CD14-positive monocyte (primary cell): Measurements from ENCODE around the gene ZNF225. TPM values are rescaled to one million over a fixed set of nuclear protein-coding genes. Genes with fewer than 3 reads are reported as not detected.
"Not testable (repeated sequence)": the region's sequence is repeated elsewhere in the genome, so short reads cannot be mapped to it uniquely, and the experiment has no call there.

Experiments
- DNase-seq, 3 donors: peaks; one replicate each; pipeline ENCODE4 v3.0.0-alpha.2; 2011 to 2022
- H2AFZ ChIP-seq: 2 replicates; pipeline ENCODE4 v1.6.0; 2012; ENCODE audit warnings: mild to moderate bottlenecking, low read depth, low read length, inconsistent platforms; ENCODE audit not compliant: insufficient read depth, poor library complexity, severe bottlenecking
- H3K27ac ChIP-seq, 2 donors: 1 replicate in 1 of 2; 2 replicates in 1 of 2; pipeline ENCODE4 v1.5.1; 2012 to 2013; ENCODE audit warnings: low read length in 2 of 2, control low read depth in 1 of 2, inconsistent platforms in 1 of 2, low read depth in 1 of 2, mild to moderate bottlenecking in 1 of 2
- H3K27me3 ChIP-seq, 2 donors: one replicate each; pipeline versions ENCODE4 v1.6.0 to v1.6.1; 2011 to 2013; ENCODE audit warnings: low read length in 2 of 2; ENCODE audit not compliant: control insufficient read depth in 2 of 2, insufficient read depth in 2 of 2
- H3K36me3 ChIP-seq, 2 donors: replicated peaks in 1 of 2; 1 replicate in 1 of 2; 2 replicates in 1 of 2; pipeline versions ENCODE4 v1.5.1 to v1.6.1; 2012 to 2013; ENCODE audit warnings: low read length in 2 of 2, control low read depth in 1 of 2, inconsistent platforms in 1 of 2, mild to moderate bottlenecking in 1 of 2; ENCODE audit not compliant: insufficient read depth in 2 of 2, control insufficient read depth in 1 of 2
- H3K4me1 ChIP-seq, 2 donors: 1 replicate in 1 of 2; 2 replicates in 1 of 2; pipeline versions ENCODE4 v1.5.1 to v1.6.1; 2012 to 2013; ENCODE audit warnings: low read length in 2 of 2, control low read depth in 1 of 2, inconsistent platforms in 1 of 2, mild to moderate bottlenecking in 1 of 2, moderate library complexity in 1 of 2; ENCODE audit not compliant: insufficient read depth in 2 of 2, control insufficient read depth in 1 of 2
- H3K4me2 ChIP-seq: replicated peaks from 2 replicates; pipeline ENCODE3; 2012; ENCODE audit warnings: low read length, moderate library complexity, mild to moderate bottlenecking; ENCODE audit not compliant: poor library complexity, severe bottlenecking; ENCODE audit errors: extremely low read depth
- H3K4me3 ChIP-seq, 3 experiments: fragments of 200-600 bp in 1 of 3; sonication (generic) in 1 of 3; replicated peaks in 1 of 3; 1 replicate in 2 of 3; 2 replicates in 1 of 3; pipeline ENCODE4 v1.5.1; 2011 to 2013; ENCODE audit warnings: low read length in 3 of 3, mild to moderate bottlenecking in 3 of 3, control low read depth in 2 of 3, low read depth in 2 of 3, inconsistent platforms in 1 of 3, moderate library complexity in 1 of 3
- H3K79me2 ChIP-seq: 2 replicates; pipeline ENCODE4 v1.6.0; 2012; ENCODE audit warnings: mild to moderate bottlenecking, control low read depth, inconsistent platforms, low read length, moderate library complexity; ENCODE audit not compliant: insufficient read depth
- H3K9ac ChIP-seq: 2 replicates; pipeline ENCODE4 v1.6.0; 2017; ENCODE audit warnings: low read length, mild to moderate bottlenecking; ENCODE audit not compliant: insufficient read depth, poor library complexity, severe bottlenecking
- H3K9me3 ChIP-seq, 2 donors: replicated peaks in 1 of 2; 1 replicate in 1 of 2; 2 replicates in 1 of 2; pipeline versions ENCODE4 v1.5.1 to v1.6.1; 2012 to 2013; ENCODE audit warnings: low read length in 2 of 2, control low read depth in 1 of 2; ENCODE audit not compliant: control insufficient read depth in 1 of 2, insufficient read depth in 1 of 2
- H4K20me1 ChIP-seq: 2 replicates; pipeline ENCODE4 v1.6.0; 2012; ENCODE audit warnings: mild to moderate bottlenecking, low read length, control low read depth, moderate library complexity; ENCODE audit not compliant: insufficient read depth
- H3K27ac Mint-ChIP-seq, 7 donors: one replicate each; pipeline ENCODE4 v1.8.0; 2020; ENCODE audit warnings: mild to moderate bottlenecking in 7 of 7, mixed read lengths in 7 of 7, moderate library complexity in 6 of 7, inconsistent platforms in 2 of 7
- H3K27me3 Mint-ChIP-seq, 3 donors: one replicate each; pipeline ENCODE4 v1.8.0; 2021 to 2022; ENCODE audit warnings: low read depth in 3 of 3, mild to moderate bottlenecking in 3 of 3, mixed read lengths in 3 of 3, moderate library complexity in 3 of 3, inconsistent platforms in 1 of 3
- H3K36me3 Mint-ChIP-seq, 2 donors: one replicate each; pipeline ENCODE4 v1.8.0; 2020; ENCODE audit warnings: mixed read lengths in 2 of 2, inconsistent platforms in 1 of 2, mild to moderate bottlenecking in 1 of 2
- H3K4me1 Mint-ChIP-seq: one replicate; pipeline ENCODE4 v1.8.0; 2020; ENCODE audit warnings: mild to moderate bottlenecking, mixed read lengths
- H3K4me3 Mint-ChIP-seq, 2 donors: one replicate each; pipeline ENCODE4 v1.8.0; 2020; ENCODE audit warnings: mild to moderate bottlenecking in 2 of 2, mixed read lengths in 2 of 2, moderate library complexity in 1 of 2
- H3K9me3 Mint-ChIP-seq, 7 donors: one replicate each; pipeline ENCODE4 v1.8.0; 2020 to 2022; ENCODE audit warnings: mixed read lengths in 7 of 7, mild to moderate bottlenecking in 6 of 7, moderate library complexity in 6 of 7, inconsistent platforms in 2 of 7
- WGBS: methylation state at CpG from one replicate; pipeline ENCODE4 v1.1.5; 2013; ENCODE audit warnings: missing lambda C conversion rate; ENCODE audit not compliant: insufficient coverage; 5-methylcytosine and 5-hydroxymethylcytosine counted together
- intact Hi-C, 2 donors: fragments of 100-400 bp; cut with micrococcal nuclease; formaldehyde crosslinking; loops; one replicate each; pipeline versions ENCODE4 v1.15.0 to v1.15.1; 2023
- polyA plus RNA-seq, 3 donors: library from polyadenylated mRNA; depleted of rRNA in 1 of 3; unstranded in 2 of 3; stranded (reverse) in 1 of 3; fragments of 300-500 nt in 2 of 3; fragments of >200 nt in 1 of 3; fragmentation: Illumina TruSeq in 2 of 3; gene quantifications; 1 replicate in 2 of 3; 2 replicates in 1 of 3; pipeline ENCODE4 v1.2.3, GENCODE V29; 2012 to 2021
- TF ChIP-seq, protein P1 (sequence below): fragments of 200-600 bp; IDR thresholded peaks from one replicate; pipeline ENCODE4 v1.8.0; 2022; ENCODE audit warnings: antibody characterized with exemption, mild to moderate bottlenecking

ZNF225 gene
- polyA plus RNA-seq, 3 donors, result 0.86 to 1.1 (median 0.93) TPM

DNA sequence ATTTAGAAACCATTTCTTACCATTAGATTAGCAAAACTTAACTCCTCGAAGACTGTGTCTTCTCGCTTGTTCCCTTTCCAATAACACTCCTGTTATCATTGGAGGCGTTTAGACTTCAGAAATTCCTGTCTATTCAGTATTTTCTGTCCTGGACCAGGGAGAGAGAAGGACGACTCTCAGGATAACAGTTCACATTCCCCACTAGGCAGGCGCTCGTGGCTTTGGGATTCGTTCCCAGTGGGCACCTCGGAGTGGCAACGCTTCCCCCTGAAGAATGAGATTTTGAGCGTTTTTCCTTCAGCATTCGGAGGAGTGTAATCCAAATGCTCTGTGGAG lies 429 bp upstream of the ZNF225 start:
- H3K36me3 Mint-ChIP-seq, result peaks cover 19 to 22% of the 10 kb centered on the region in 2 donors
- H3K4me3 ChIP-seq, result peak overlapping the region; percentile 92 to 94 (median 94)
- peaks cover 23% of the 10 kb centered on the region for H3K4me1 Mint-ChIP-seq
- H3K27me3 ChIP-seq, result no peaks in the 10 kb centered on the region
- peaks cover 23 to 39% (median 37%) of the 10 kb centered on the region in 7 donors for H3K9me3 Mint-ChIP-seq
- H3K4me3 Mint-ChIP-seq, result peak overlapping the region; percentile 98 to 100
- peaks cover 10 to 25% of the 10 kb centered on the region in 2 donors for H3K36me3 ChIP-seq
- no peak overlapping the region for H3K27ac ChIP-seq
- H3K27me3 Mint-ChIP-seq, result no peaks in the 10 kb centered on the region
- intact Hi-C loops, result loop anchor here (2.0 to 10.0 kb wide), 6 partner anchors 18 to 178 kb away; partner anchors contain the start of genes ZNF224 (in 2 of the 2), ZNF230 (in 1 of the 2), ZNF234 (in 1 of the 2) and ZNF45 (in 1 of the 2)
- H3K79me2 ChIP-seq, result peaks cover 7% of the 10 kb centered on the region
- H3K4me2 ChIP-seq, result peak overlapping the region; percentile 96
- H2AFZ ChIP-seq, result peak overlapping the region; percentile 95
- 0% methylated on average over 5 of the region's 11 CpGs for WGBS
- peaks cover 23 to 43% of the 10 kb centered on the region in 2 donors for H3K9me3 ChIP-seq
- peak overlapping the region in 2 of 7 donors; percentile 54 to 89 for H3K27ac Mint-ChIP-seq
- no peak for DNase-seq
- no peaks in the 10 kb centered on the region for H4K20me1 ChIP-seq
- no peak overlapping the region for H3K9ac ChIP-seq
- TF ChIP-seq, protein P1, sequence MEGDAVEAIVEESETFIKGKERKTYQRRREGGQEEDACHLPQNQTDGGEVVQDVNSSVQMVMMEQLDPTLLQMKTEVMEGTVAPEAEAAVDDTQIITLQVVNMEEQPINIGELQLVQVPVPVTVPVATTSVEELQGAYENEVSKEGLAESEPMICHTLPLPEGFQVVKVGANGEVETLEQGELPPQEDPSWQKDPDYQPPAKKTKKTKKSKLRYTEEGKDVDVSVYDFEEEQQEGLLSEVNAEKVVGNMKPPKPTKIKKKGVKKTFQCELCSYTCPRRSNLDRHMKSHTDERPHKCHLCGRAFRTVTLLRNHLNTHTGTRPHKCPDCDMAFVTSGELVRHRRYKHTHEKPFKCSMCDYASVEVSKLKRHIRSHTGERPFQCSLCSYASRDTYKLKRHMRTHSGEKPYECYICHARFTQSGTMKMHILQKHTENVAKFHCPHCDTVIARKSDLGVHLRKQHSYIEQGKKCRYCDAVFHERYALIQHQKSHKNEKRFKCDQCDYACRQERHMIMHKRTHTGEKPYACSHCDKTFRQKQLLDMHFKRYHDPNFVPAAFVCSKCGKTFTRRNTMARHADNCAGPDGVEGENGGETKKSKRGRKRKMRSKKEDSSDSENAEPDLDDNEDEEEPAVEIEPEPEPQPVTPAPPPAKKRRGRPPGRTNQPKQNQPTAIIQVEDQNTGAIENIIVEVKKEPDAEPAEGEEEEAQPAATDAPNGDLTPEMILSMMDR, result no peak
- peaks cover 17 to 27% of the 10 kb centered on the region in 2 donors for H3K4me1 ChIP-seq

- DNase-seq, result peak in 2 of 3 donors; percentile 3 to 6
- peaks cover 23 to 41% (median 33%) of the 10 kb centered on the region in 7 donors for H3K9me3 Mint-ChIP-seq
- peaks cover 17 to 30% of the 10 kb centered on the region in 2 donors for H3K36me3 ChIP-seq
Measured at GRCh38 chr19:44113784-44114390, 688 bp downstream of the ZNF225 start.

DNA sequence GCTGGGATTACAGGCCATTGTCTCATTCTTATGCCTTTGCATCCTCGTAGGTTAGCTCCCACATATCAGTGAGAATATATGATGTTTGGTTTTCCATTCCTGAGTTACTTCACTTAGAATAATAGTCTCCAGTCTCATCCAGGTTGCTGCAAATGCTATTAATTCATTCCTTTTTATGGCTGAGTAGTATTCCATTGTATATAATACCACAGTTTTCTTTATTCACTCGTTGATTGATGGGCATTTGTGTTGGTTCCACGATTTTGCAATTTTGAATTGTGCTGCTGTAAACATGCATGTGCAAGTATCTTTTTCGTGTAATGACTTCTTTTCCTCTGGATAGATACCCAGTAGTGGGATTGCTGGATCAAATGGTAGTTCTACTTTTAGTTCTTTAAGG lies 8.0 kb downstream of the ZNF225 start:
- H3K27me3 ChIP-seq, H3K27ac ChIP-seq, H3K4me3 Mint-ChIP-seq, DNase-seq, H3K4me3 ChIP-seq, H4K20me1 ChIP-seq, H3K4me2 ChIP-seq, H3K9ac ChIP-seq, H3K4me1 Mint-ChIP-seq, H3K27me3 Mint-ChIP-seq, H3K4me1 ChIP-seq, H2AFZ ChIP-seq, H3K27ac Mint-ChIP-seq, H3K79me2 ChIP-seq, intact Hi-C loops: not testable (repeated sequence)
- Histone ChIP-seq H3K36me3 (peaks cover 53 to 95% of the 10 kb centered on the region in 2 donors), H3K9me3 (peaks cover 10 to 43% of the 10 kb centered on the region in 2 donors)
- WGBS, result no CpG with 5 or more reads among the region's 4 CpGs
- peaks cover 34 to 69% (median 63%) of the 10 kb centered on the region in 7 donors for H3K9me3 Mint-ChIP-seq
- peaks cover 88 to 94% of the 10 kb centered on the region in 2 donors for H3K36me3 Mint-ChIP-seq

More at GRCh38 chr19:44113784-44114390, 688 bp downstream of the ZNF225 start:
- Mint-ChIP-seq H3K36me3 (peaks cover 28% of the 10 kb centered on the region in 2 donors), H3K4me3 (peak overlapping the region; percentile 98 to 100), H3K4me1 (peaks cover 23% of the 10 kb centered on the region), H3K27ac (peak overlapping the region in 6 of 7 donors; percentile 87 to 95 (median 92)), H3K27me3 (peaks cover 0 to 2% (median 0%) of the 10 kb centered on the region in 3 donors)
- H2AFZ ChIP-seq, result peak overlapping the region; percentile 95
- TF ChIP-seq, protein P1, result no peak
- H3K27me3 ChIP-seq, result no peaks in the 10 kb centered on the region
- peaks cover 19 to 33% of the 10 kb centered on the region in 2 donors for H3K9me3 ChIP-seq
- H3K79me2 ChIP-seq, result peaks cover 7% of the 10 kb centered on the region
- no peaks in the 10 kb centered on the region for H4K20me1 ChIP-seq
- H3K27ac ChIP-seq, result peak overlapping the region; percentile 47 to 76
- 5% methylated on average over 11 of the region's 18 CpGs for WGBS
- H3K4me3 ChIP-seq, result peak overlapping the region; percentile 92 to 94 (median 94)
- H3K9ac ChIP-seq, result peak overlapping the region; percentile 74
- H3K4me1 ChIP-seq, result peaks cover 17 to 27% of the 10 kb centered on the region in 2 donors
- intact Hi-C loops, result loop anchor here (1.0 to 10.0 kb wide), 7 partner anchors 9 to 179 kb away; partner anchors contain the start of genes ZNF224 (in 2 of the 2), ZNF230 (in 1 of the 2), ZNF234 (in 1 of the 2) and ZNF45 (in 1 of the 2)
- H3K4me2 ChIP-seq, result peak overlapping the region; percentile 96
